Endometrial microvascular endothelial cells (primary cell): Measurements from ENCODE around the gene VOPP1. TPM values are rescaled to one million over a fixed set of nuclear protein-coding genes. Genes with fewer than 3 reads are reported as not detected.

Experiments used
- in situ Hi-C: cut with HindIII; loops from 2 replicates; pipeline ENCODE4 v1.10.0; 2017; ENCODE audit warnings: low sequenced_read_pairs, low pct_unique_long_range_greater_than_20kb; ENCODE audit errors: inconsistent ontology term
- total RNA-seq: library from RNA; depleted of rRNA; stranded (reverse); fragments of >200 nt; gene quantifications from one replicate; pipeline ENCODE4 v1.2.3, GENCODE V29; 2015; ENCODE audit errors: inconsistent ontology term

VOPP1 gene
- total RNA-seq, 1 donor from 2014 or later = 151 TPM

DNA sequence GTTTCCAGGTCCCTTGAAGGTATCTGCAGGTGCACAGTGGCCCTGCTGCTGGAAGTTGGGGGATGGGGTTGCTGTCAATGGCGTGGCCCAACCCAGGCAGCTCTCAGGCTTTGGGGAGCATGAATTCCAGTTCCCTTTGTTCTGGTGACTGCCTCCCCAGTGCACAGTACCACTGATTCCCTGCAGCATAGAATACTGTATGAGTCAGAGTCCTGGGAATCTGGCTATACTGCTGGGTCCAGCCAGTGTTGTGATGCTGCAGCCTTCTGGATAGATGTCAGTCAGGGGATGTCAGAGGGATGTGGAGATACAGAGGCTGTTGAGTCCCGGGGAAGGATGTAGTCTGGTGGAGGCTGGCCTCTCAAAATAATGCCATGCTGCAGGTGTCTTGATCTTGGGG lies 107.9 kb downstream of the VOPP1 start:
- in situ Hi-C loops = no loop called here

DNA sequence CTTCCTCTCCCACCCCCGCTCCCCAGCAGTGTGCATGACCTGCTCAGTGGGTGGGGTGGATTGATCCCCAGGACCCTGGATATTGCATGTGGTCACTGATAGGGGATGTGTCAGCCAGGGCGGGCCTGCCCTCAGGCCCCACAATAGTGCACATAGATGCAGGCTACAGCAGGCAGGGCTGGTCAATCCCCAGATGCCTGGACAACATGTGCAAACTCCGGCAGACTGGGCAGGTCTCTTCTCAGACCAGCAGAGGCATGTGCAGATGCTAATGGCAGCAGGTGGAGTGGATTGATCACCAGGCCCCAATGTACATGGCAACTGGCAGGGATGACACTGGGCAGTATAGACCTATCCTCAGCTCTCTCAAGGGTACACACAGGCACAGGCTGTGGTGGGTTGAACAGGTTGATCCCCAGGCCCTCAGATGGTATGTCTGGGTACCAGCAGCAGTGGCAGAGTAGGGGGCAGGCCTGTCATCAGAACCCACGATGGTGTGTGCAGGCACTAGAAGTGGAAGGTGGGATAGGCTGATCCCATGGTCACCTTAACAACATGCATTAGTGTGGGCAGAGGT lies 108.5 kb downstream of the VOPP1 start:
- in situ Hi-C loops = no loop called here

DNA sequence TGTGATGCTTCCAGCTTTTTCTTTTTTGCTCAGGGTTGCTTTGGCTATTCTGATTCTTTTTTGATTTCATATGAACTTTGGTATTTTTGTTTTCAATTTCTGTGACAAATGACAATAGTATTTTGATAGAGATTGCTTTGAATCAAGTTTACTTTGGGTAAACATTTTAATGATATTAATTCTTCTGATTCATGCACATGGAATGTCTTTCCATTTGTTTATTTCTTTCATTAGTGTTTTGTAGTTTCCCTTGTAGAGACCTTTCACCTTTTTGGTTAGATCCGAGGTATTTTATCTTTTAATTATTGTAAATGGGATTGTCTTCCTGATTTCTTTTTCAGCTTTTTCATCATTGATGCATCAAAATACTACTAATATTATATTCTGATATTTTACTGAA lies 114.0 kb downstream of the VOPP1 start:
- in situ Hi-C loops = no loop called here

DNA sequence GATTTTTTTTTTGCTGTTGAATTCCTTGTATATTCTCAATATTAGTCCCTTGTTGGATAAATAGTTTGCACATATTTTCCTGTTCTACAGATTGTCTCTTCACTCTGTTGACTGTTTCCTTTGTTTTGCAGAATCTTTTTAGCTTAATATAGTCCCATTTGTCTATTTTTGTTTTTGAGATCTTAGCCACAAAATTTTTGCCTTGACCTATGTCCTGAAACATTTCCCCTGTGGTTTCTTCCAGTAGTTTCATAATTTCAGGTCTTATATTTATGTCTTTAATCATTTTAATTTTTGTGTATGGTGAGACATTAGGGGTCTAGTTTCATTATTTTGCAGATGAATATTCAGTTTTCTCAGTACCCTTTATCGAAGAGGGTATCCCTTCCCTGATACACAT lies 114.5 kb downstream of the VOPP1 start:
- in situ Hi-C loops = no loop called here

DNA sequence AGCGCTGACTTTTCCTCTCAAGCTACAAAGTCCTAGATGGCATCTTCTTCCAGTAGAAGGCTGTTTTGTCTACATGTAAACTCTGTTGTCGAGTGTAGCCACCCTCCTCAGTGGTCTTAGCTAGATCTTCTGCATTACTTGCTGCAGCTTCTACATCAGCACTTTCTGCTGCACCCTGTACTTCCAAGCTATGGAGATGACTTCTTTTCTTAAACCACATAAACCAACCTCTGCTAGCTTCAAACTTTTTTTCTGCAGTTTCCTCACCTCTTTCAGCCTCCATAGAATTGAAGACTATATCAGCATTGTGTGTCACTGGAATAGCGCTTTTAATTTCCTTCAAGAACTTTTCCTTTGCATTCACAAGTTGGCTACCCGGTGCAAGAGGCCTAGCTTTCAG lies 119.3 kb downstream of the VOPP1 start:
- in situ Hi-C loops = no loop called here

DNA sequence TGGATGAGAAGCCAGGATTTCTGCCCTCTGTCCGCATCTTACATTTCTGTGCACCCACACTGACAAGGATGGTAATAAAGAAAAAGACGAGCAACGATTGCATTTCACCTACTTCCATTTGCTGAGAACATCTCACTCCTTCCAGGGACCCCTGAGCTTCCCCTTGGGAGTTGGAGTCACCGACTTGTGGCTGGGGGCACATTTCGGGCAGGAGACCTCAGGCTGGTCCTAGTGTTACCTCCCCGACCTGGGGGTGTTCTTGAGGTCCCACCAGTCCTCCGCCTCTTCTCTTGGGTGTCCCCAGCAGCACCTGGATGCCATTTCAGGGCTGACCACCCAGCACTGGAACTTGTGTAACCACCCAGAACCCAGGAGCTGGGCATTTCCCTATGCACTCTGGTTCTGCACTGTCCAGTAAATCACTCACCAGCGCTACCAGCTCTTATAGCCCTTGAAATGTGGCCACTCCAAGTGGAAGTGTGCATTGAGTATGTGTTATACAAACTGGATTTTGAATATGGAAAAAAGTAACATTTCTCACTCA lies 122.2 kb downstream of the VOPP1 start:
- in situ Hi-C loops = no loop called here

DNA sequence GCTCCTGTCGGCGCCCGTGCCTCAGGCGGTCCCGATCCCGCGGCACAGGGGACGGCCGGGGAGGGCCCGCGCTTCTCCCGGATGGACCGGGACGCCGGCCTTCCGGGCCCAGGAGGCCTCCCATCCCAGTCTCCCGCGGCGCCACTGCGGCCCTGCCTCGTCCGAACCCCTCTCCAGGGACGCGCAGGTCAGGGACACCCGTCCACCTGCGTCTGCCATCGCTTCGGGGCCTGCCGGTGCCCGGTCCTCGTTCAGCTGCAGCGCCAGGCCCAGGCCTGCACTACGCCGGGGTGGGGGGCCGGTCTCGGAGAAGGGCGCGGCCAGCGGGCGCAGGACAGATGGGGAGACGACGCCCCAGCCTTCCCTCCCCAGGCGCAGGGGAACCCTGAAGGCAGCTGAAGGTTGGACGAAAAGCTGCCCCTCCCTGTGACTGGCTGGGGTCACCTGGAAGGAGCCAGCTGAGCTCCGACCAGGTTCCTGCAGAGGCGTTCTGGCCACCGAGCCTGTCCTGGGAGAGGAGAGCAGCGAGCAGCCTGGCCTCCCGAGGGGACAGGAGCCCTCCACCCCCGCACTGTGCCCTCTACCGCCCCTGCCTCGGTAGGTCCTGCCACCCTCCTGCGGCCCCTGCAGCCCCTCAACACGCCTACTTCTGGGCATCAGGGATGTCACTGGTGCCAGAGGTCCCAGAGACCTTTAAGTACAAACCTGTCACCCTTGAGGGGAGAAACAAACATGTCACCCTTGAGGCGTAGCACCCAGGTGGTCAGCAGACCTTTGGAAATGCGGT lies 122.9 kb downstream of the VOPP1 start:
- in situ Hi-C loops = no loop called here

DNA sequence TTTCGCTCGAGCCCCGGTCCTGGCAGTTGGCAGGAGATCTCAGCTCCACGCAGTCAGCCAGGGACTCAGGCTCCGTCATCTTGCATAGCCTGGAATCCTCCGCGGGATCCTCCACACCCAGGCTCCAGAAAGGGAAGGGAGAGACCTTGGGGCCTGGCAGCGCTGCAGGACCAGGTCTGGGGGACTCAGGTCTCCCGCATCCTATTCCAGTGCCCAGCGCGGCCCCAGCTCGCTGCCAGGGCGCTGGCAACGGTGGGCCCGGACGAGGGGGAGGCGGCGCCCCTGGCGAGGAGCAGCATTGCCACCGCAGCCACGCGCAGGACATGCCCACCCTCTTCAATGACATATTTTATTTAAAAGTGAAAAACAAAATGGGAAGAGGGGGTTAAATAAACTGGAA lies 123.8 kb downstream of the VOPP1 start:
- in situ Hi-C loops = no loop called here

DNA sequence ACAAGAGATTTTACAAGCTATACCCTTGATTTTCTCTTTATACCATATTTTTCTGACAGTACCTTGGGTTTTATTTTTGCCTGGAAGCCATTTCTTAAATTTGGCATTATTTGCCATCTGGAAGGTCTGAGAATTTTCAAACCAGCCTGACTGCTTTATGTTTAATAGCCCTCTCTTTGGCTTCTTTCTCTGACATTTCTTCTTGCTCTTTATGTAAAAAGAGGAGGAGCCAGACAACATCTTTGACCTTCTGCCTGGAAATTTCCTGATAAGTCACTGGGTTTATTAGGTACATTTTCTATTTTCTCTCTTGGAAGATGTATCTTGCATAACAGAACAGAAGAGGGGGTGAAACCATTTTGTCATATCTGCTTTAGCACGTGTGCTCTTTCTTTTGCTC lies 127.5 kb downstream of the VOPP1 start:
- in situ Hi-C loops = no loop called here

DNA sequence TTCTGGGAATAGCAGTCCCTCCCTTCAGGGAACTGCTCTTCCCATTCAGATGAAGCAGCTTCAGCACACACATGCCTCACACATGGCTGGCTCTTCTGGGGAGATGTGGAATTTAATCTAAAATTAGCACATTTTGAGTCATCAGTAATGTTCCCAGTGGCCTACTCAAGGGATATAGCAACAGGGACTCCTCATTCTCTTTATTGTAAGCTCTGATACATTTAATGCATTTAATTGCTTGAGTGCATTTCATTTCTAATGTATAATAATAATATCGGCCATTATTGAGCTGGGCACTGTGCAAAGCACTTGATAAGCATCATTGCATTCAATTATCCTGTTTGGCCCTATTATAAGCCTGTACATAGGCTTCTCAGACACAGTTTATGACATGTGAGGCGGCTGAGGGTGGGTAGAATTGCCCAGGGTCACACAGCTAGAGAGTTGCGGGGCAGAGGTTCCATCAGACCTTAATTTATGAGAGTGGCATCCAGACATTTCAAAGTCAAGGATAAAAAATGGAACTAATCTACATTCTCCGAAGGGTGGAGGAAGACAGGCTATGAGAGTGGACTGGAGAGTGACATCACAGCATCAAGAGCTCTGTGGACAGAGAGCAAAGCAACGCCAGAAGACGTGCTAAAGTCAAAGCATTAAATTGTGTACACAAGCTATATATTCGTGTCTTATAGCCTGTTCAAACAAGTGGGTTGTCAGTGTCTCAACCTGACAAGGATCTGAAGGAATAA lies 130.4 kb downstream of the VOPP1 start:
- in situ Hi-C loops = no loop called here

DNA sequence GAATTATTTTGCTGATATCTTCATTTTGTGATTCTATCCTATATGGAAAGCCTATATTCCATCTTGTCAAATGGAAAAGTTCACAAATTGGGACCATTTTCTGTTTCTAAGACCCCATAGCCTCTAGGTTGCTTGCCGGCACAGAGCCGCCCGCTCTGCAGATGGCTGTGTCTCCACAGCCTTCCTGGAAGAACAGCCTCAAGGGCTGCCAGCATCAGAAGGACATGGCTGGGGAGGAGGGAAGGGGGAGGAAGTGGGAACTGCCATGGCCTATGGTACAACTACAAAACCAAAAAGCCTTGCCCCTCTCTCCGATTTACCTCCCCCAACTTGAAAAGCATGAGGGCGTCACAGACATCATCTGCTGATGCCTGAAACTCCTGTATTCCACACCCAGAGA lies 131.3 kb downstream of the VOPP1 start:
- in situ Hi-C loops = no loop called here

DNA sequence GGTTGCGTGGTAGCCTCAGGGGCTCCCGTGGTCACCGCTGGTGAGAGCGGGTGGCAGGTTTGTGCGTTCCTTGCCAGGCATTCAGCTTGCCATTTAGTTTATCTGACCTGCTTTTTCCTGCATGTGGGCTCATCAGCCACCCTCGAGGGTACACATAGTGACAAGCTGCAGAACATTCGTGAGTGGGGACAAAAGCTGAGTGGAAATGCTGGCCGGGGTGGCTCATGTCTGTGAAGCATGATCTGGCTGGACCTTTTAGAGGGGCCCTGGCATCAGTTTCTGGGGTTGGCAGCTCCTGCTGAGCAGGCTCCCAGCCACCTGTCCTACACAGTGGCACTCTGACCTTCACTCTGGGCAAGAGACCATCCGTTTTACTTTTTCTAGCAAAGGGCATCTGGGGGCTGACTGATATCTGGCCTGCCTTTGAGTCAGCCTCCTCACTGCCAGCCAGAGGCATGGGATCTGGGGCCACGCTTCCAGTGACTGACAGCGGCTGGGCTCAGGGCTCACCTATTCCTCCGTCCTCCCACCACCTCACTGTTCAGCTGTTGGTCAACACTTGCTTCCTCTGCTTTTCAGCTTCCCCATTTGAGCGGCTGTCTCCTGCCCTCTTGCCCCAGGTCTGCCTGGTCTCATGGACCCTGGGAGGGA lies 132.1 kb downstream of the VOPP1 start:
- in situ Hi-C loops = no loop called here

DNA sequence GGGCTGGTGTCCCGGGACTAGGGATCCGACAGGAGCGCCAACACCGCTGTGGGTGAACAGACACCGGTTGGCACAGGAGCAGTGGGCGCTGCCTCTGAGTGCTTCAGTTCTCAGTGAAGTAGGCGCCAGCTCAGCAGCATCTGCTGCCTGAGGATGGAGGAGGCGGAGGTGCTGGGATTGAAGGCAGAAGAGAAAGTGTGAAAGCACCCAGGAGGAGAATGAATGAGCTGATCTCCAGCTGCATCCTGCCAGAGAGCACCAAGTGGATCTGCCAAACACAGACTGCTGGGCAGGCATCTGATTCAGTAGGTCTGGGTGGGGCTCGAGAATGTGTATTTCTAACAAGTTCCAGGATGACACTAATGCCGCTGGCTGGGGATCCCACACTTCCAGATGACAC lies 132.7 kb downstream of the VOPP1 start:
- in situ Hi-C loops = no loop called here

DNA sequence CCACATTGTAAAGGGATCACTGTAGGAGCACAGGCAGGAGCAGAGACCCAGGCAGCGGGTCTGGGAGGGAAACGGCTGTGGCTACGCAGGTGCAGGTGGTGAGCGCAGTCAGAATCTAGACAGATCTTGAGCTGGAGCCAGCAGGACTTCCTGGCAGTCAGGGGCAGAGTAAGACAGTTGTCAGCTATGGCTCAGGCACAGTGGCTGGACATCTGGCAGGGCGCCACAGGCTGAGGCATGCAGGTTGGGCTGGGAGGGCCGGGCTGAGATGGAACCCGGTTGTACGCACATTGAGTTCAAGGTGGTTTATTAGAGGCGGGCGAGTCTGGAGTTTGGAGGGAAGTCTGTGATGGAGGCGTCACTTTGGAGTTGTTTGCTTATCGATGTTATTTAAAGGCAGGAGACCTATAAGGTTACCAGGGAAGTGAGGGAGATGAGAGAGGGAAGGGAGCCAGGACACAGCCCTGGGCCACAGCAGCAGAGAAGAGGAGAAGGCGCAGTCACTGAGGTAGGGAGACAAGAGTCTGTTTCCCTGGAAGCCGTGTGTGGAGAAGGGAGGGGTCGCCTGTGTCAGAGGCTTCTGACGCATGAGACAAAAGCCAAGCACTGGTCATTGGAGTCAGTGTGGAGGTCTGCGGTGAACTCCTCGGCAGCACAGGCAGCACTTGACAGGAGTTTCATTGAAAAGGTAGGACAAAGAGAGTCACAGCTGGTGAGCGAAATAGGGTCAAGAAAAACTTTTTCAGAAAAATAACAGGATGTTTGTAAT lies 133.4 kb downstream of the VOPP1 start:
- in situ Hi-C loops = no loop called here

DNA sequence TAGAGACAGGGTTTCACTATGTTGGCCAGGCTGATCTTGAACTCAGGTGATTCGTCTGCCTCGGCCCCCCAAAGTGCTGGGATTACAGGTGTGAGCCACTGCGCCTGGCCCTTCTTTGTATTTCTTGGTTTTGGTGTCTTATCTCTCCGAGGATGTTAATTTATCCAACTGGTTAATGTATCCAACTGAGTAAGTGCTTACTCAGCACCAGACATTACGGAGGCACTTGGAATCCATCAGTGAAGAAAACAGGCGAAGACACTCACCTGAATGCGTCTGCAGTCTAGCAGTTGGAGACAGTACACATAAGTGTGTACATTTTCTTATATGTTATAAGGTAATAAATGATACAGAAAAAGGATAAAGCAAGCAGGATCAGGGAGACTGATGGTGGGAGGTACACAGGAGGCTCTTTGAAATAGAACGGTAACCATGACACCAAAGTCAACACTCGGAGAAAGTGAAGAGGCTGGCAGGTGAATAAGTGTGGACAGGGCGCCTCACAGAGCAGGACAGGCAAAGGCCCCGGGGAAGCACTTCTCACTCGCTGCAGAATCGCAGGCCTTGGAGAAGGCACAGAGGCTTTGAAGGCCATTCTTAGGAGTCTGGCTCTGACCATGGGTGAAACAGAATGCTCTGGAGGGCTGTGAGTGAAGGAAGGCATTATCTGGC lies 134.1 kb downstream of the VOPP1 start:
- in situ Hi-C loops = no loop called here

DNA sequence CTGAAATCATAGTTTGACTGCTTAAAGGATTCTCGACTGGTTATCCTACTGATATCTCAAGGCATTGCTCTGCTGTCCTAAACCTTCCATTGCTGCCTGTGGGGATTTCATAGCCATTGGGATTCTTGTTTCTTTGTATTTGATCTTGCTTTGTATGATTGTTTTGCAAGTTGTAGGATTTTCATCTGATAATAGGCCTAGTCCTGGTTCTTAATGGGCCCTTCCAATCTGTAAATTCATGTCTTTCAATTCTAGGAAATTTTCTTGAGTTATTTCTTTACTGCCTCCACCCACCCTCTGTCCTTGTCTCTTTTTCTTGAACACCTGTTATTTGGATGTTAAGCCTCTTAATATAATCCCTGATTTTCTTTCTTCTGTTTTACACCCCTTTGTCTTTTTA lies 134.9 kb downstream of the VOPP1 start:
- in situ Hi-C loops = no loop called here

DNA sequence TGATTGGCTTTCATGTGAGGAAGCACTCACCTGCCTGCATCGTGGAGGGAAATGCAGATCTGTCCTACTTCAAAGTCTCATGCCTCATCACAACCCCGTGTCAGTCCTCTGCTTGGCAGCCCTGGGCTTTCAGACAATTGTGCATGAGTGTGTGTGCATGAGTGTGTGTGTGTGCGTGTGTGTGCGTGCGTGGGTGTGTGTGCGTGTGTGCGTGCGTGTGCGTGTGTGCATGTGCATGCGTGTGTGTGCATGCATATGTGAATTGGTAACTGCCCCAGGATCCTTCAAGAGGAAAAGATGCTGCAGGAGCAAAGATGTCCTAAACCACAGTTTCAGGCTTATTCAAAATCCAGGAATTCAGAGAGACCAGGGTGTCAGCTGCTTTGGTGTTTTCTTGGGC lies 135.8 kb downstream of the VOPP1 start:
- in situ Hi-C loops = no loop called here

DNA sequence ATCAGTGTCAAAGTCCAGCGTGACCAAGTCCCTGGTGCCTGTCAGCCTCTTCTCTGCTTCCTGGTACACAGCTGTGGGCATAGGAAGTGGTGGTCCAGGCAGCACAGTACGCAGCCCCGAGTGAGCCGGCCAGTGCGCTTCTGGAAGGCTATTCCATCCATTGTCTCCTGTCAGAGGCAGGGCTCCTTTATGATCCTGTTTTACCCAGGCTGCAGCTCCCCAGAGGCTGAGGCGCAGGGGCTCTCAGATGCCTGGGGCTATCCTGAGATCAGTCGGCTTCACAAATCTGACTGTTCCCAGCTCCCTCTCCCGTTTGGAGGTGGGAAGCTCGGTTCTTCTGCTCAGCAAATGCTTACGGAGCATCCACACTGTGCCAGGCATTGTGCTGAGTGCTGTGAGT lies 136.8 kb downstream of the VOPP1 start:
- in situ Hi-C loops = no loop called here
